GM18505 (cell line): ENCODE measurements around the gene EPB41L4B.
"Not testable (repeated sequence)": the region's sequence is repeated elsewhere in the genome, so short reads cannot be mapped to it uniquely, and the experiment has no call there.

Experiments
- ATAC-seq: cut with Tn5 transposase; IDR thresholded peaks from one replicate; pipeline ENCODE4 v1.9.1; 2021; ENCODE audit not compliant: unreplicated experiment
- POLR2A ChIP-seq: IDR thresholded peaks from 4 replicates; pipeline ENCODE4 v1.6.1; 2011; ENCODE audit warnings: borderline replicate concordance; ENCODE audit not compliant: insufficient read depth, insufficient read length; ENCODE audit errors: extremely low read depth

Gene EPB41L4B

DNA sequence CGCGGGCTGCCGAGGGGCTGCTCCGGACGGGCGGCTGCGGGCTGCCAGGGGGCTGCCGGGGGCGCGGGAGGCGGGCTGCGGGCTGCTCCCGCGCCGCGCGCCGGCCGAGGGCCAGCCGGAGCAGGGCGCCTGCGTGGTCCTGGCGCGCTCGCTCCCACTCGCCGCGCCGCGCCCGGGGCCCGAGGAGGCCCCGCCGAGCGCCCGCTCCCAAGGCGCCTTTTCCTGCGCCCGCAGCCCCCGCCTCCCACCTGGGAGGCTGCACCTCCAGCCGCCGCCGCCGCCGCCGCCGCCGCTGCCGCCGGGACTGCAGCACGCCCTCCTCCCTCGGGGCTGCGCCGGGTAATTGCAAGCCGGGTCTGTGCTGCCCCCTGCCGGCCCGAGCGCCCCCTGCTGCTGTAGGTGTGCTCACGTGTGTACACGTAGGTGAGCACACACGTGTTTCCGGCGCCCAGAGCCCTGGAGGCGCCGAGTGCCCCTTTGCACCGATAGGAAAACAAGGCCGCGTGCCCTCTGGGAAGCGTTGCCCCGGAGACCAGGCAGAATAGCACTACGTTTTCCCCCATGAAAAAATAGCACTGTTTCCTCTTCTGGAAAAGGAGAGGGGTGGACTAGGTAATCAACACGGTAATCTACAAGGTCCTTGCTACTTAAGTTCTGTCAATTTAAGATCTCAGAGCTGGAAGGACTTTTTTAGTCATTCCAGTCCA is at the start of gene EPB41L4B:
TSS of gene EPB41L4B (minus strand) at position 318 of the 707 bp plus-strand sequence. CDS start 613 bp downstream, outside the sequence.
- no peak for TF ChIP-seq POLR2A
- peak; percentile 98 for ATAC-seq

DNA sequence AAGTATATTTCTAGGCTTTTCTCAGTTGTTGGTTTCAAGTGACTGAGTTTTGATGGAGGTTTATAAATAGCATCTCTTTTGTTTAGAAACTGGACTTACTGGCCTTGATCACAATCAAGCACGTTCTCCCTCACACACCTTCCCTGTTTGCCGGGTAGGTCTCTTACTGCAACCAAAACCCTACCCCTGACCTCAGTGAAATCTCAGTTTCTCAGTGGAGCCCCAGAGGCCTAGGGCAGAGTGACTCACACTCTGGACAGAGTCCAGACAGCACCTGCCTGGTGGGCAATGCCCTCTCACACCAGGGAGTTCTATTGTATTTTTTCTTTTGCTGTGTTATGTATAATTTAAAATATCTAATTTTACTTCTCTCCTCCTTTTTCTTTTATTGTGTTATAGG is 48.4 kb upstream of the EPB41L4B start:
- TF ChIP-seq POLR2A, result no peak
- ATAC-seq, result peak; percentile 79

DNA sequence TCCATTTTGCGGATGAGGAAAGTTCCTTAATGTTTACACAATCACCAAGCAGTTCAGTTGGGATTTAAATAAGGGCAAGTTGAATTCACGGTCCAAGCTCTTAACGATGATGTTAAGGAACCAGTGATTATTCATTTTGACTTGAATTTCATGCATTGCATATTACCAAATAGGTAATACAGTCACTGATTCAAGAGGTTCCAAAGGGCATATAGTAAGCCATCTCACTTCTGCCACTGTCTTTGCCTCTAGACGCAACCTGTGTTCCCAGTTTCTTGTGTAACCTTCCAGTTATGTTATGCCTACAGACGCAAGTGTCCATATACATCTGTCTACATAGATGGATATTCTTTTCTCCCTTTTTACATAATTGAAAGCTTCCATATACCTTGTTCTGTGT is 39.9 kb upstream of the EPB41L4B start:
- no peak for ATAC-seq
- TF ChIP-seq POLR2A, result no peak

DNA sequence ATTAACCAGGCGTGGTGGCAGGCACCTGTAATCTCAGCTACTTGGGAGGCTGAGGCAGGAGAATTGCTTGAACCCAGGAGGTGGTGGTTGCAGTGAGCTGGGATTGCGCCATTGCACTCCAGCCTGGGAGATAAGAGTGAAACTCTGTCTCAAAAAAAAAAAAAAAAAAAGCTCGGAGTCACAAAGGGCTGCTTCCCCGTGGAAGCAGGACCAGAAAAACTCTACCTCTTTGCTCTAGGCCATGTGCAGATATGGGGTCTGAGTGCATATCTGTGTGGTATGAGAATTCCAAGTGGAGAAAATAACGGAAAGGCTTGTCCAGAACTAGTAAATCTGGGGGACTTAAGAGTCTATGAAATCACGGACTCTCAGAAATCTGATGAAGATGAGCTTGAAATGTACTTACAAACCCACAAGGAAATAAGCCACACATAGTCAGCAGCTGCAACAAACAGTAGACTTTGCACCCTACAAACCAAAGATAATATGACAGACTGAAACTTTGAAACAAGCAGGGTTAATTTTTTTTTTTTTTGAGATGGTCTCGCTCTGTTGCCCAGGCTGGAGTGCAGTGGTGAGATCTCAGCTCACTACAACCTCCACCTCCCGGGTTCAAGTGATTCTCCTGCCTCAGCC is 38.2 kb upstream of the EPB41L4B start:
- ATAC-seq, result not testable (repeated sequence)

DNA sequence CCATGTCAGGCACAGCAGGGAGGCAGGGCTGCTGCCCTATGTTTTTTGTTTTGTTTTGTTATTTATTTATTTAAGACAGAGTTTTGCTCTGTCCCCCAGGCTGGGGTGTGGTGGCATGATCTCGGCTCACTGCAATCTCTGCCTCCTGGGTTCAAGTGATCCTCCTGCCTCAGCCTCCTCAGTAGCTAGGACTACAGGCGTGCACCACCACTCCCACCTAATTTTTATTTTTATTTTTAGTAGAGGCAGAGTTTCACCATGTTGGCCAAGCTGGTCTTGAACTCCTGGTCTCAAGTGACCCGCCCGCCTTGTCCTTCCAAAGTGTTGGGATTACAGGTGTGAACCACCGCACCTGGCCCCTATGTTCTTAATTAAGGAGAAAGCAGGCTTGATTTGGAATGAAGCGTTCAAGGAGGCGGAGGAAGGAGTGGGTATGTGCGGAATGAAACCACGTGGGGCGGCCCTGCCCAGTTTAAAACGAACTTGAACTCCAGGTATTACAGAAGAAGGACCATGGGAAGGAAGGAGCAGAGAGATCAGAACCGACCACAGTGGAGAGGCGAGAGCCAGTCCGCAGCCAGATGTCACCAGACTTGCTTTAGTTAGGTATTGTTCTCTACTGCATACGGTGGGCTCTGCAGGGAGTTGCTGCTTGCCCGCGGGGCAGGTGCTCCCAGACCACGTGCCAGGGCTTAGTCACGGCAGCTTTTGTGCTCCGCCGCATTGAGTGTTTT is 34.9 kb upstream of the EPB41L4B start:
- no peak for ATAC-seq
- no peak for TF ChIP-seq POLR2A

DNA sequence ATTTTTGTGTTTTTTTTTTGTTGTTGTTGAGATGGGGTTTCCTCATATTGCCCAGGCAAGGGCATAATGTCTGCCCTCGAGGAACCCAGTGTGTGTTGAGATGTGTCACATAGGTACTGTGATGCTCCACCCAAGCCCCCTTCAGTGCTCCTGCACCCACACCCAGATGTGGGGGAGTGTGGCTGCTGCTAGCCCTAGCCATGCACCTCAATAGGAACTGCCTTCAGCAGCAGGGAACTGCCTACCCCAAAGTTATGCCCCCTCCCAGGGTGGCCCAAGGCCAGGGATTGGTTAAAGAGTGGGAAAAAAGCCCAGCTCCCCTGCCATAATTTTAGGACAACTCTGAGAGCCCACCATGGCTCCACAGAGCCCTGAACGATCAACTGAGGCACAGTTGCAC is 33.3 kb upstream of the EPB41L4B start:
- ATAC-seq, result no peak
- TF ChIP-seq POLR2A, result no peak

DNA sequence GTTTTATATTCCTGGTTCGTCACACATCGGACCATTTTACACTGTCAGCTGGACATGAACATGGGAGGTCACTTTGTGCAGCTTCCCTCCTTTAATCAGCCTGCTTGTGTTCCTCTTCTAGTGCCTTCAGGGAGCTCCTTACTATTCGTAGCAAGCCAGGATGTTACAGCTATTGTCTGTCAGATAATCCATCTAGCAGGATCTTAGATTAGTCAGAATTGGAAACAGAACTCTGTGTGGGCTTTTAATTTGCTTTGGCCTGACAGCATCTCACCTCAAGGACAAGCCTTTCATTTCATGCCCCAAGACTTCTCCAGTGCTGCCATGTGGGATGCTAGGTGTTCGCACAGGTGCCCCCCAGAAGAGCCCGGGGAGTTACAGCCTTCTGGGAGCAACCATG is 30.2 kb upstream of the EPB41L4B start:
- no peak for TF ChIP-seq POLR2A

DNA sequence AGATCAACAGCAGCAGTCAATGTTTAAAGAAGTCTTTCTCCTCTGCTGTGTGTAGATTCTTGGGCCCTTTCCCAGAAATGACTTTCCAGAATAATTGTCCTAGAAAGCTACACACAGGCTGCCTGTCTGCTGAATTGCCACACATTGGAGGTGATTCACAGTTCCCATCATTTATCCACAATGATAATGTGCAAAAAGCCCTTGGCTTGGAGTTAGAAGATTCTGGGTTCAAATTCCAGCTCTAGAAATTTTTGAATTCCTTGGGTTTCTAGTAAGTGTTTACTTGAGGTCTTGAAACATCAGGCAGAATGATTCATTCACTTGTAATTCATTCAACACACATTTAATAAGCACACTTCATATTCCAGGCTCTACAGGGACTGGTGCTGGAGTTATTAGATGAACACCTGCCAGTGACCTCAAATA is 28.6 kb upstream of the EPB41L4B start:
- no peak for TF ChIP-seq POLR2A
- ATAC-seq, result no peak

More for the DNA sequence above, 30.2 kb upstream of the EPB41L4B start:
- no peak for ATAC-seq

DNA sequence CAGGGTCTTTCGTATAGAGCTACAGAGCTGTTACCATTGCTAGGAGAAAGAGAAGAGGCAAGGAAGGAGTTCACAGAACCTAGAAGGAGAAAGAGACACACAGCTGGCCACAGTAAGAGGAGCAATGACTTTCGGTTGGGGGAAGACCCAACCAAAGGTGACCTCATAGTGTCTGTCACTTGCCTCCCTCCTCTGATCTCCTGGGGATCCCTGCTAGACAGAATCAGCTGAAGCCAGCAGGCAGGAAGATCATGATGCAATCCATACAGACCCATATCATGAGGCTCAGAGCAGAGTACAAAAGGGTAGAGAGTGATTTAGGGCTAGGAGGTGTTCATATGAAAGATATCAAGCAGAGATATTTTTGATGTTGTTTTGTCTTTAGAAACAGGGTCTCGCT is 26.0 kb upstream of the EPB41L4B start:
- ATAC-seq, result no peak
- TF ChIP-seq POLR2A, result no peak

DNA sequence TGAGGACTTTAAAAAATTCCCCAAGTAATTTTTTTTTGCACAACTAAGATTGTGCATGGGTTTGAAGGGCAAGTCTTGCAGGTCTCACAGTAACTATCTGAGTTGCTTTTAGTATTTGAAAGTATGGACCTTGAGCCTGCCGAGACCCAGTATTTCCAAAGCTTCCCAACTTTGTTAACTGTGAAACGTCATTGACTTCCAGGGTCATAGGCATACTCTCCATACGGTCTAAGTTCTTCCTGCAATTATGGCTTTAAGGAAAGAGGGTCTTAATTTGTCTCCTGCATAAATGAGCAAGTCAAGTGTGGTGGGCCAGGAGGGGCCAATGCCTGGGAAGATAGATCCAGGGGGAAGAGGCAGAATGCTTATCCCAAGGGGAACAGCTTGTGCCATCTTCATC is 24.0 kb upstream of the EPB41L4B start:
- no peak for ATAC-seq
- TF ChIP-seq POLR2A, result no peak

DNA sequence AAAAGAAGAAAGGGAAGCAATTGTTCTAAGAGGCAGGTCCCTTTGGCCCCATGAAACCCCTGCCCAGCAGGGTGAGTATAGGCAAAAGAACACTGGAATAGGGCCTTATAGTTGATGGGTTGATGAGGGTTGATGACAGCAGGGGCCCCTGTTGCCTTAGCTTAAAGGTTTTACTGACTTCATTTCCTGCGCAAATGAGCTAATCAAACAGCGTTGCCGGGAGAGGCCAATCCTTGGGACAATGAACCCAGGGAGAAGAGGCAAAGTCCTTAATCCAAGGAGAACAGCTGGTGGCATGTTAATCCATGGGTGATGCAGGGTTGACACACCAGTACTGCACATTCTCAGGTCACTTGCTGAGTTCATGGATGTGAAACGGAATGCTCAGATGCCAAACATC is 22.0 kb upstream of the EPB41L4B start:
- TF ChIP-seq POLR2A, result no peak
- ATAC-seq, result no peak

DNA sequence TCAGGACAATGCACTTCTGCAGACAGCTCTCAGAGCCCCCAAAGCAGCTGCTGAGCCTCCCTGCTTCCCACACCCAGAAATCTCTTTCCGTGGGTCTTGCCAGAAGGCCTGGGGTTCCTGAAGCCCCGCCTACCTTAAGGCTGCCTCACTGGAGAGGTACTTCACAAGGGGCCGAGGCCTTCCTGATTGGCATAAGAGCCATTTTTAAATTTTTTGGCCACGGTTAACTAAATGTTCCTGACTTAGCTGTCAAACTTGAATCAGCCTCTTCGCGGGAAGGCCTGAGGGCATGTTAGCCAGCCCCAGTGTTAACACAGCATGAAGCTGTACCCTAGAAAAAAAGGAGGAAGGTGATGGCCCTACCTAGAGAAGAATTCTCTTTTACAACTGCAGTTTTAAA is 20.7 kb upstream of the EPB41L4B start:
- ATAC-seq, result no peak
- TF ChIP-seq POLR2A, result no peak

DNA sequence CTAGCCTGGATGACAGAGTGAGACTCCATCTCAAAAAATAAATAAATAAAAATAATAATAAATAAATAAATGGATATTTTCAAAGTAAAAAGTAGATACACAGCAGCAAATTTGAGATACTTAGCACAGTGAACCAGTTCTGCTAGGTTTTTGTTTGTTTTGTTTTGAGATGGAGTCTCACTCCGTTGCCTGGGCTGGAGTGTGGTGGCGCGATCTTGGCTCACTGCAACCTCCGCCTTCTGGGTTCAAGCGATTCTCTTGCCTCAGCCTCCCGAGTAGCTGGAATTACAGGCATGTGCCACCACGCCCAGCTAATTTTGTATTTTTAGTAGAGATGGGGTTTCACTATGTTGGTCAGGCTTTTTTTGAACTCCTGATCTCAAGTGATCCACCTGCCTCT is 20.1 kb upstream of the EPB41L4B start:
- ATAC-seq, result not testable (repeated sequence)

DNA sequence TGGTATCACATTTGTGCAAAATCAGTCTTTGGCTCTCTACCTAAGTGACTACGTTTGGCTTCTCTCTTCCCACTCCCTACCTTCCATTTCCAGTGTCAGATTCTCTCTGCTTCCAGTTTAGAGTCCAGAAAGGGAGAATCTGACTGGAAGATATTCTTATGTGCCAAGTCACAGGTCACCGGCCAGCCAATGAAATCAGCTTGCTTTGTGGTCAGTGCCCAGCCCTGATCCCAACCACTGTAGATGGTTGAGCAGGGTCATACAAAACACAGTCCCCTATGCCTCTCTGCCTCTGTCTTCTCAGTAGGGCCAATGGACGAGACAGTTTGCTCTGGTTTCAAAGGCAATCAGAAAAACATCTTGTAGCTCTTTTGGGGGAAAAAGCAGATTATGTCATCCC is 15.6 kb upstream of the EPB41L4B start:
- no peak for ATAC-seq
- no peak for TF ChIP-seq POLR2A
